Gastrocnemius medialis (tissue), 4 donors: ENCODE data around the gene UQCC3.
"Not testable (repeated sequence)": the region's sequence is repeated elsewhere in the genome, so short reads cannot be mapped to it uniquely, and the experiment has no call there.

Experiments
- CTCF ChIP-seq, 5 experiments: fragments of 450-650 bp in 3 of 5; fragments of 200-600 bp in 2 of 5; sonication (generic) in 2 of 5; IDR thresholded peaks in 4 of 5; conservative IDR thresholded peaks in 1 of 5; 1 replicate in 4 of 5; 2 replicates in 1 of 5; pipeline ENCODE4 v1.5.1; 2016 to 2019; ENCODE audit warnings: antibody characterized with exemption in 5 of 5, mild to moderate bottlenecking in 3 of 5, moderate library complexity in 3 of 5
- POLR2A ChIP-seq, 2 donors: fragments of 450-650 bp; IDR thresholded peaks; one replicate each; pipeline ENCODE4 v1.6.1; 2017; ENCODE audit warnings: antibody characterized with exemption in 2 of 2, mild to moderate bottlenecking in 2 of 2, moderate library complexity in 2 of 2

DNA sequence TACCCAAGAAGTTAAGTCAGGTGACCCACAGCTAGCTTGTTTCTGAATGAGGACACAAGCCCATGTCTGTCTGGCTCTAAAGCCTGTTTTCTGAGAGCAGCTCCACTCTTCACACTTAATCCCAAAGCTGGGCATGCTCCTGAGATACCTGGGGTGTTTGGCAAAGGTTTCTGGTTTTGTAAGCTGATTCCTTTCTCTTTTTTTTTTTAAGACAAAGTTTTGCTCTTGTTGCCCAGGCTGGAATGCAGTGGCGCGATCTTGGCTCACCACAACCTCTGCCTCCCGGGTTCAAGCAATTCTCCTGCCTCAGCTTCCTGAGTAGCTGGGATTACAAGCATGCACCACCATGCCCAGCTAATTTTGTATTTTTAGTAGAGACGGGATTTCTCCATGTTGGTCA, 22.2 kb downstream of the UQCC3 start:
- TF ChIP-seq CTCF (IDR thresholded peaks at IDR 0.05 in 4 of 5, conservative IDR thresholded peaks at IDR 0.05 in 1 of 5); POLR2A (IDR thresholded peaks at IDR 0.05): not testable (repeated sequence)
